Measurements from ENCODE around the gene WDFY3. TPM values are rescaled to one million over a fixed set of nuclear protein-coding genes. Genes with fewer than 3 reads are reported as not detected.
A peak's percentile ranks its signal among the peaks of the same experiment; 100 is the strongest.

The WDFY3 gene
- total and polyA plus RNA-seq, 2 experiments from 2014 or later, result 3.1 to 45.6 TPM

DNA sequence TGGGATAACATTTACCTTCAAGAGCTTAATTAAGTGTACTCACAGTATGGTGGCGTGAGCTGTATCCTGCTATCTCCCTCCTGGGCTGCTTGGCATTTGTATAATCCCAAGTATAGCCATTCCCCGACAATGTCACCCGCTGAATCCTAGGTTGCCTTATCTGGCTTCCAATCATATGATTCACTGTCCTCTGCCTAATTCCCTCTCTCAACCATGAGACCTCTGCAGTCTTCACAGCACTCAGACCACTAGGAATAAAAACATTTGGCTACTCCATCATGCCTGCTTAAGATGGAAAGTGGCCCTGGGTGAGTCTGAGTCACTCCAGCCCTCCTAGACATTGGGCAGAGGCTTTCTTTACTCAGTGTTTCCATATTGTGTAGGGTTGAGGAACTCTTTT, 28.9 kb upstream of the WDFY3 start:
- H3K9me2 ChIP-seq (ENCODE audit: insufficient read depth), result no peaks in the 10 kb centered on the region
- no peaks in the 10 kb centered on the region for H3F3A ChIP-seq (ENCODE audit: insufficient read depth)
- peak; percentile 5 for DNase-seq
- H3K4me2 ChIP-seq (ENCODE audit: unreplicated experiment), result no peak overlapping the region
- H3K36me3 ChIP-seq (ENCODE audit: low read depth), result no peaks in the 10 kb centered on the region
- H3K4me3 ChIP-seq, result no peak overlapping the region
- 79 to 85% methylated on average over 3 of the region's 3 CpGs for WGBS, 2 experiments (ENCODE audit: low coverage in 1 of 2, low lambda C conversion rate in 2 of 2, missing lambda C conversion rate in 2 of 2)
- no peak overlapping the region for H3K9ac ChIP-seq
- H4K20me1 ChIP-seq (ENCODE audit: insufficient read depth), result no peaks in the 10 kb centered on the region
- TF ChIP-seq EZH2 (IDR thresholded peaks at IDR 0.05; ENCODE audit: insufficient read depth, poor library complexity, severe bottlenecking) (no peak), EZH2phosphoT487 (IDR thresholded peaks at IDR 0.05; ENCODE audit: insufficient read depth, low read depth) (no peak)
- H3K79me2 ChIP-seq (ENCODE audit: insufficient read depth), result no peaks in the 10 kb centered on the region
- in situ Hi-C loops (cut with MboI), result no loop called here
- no peaks in the 10 kb centered on the region for H3K9me3 ChIP-seq (ENCODE audit: low read depth)
- H2AFZ ChIP-seq, result no peak overlapping the region
- no peaks in the 10 kb centered on the region for H3K4me1 ChIP-seq (ENCODE audit: insufficient read depth)
- H3K27ac ChIP-seq, result no peak overlapping the region
- no peaks in the 10 kb centered on the region for H3K27me3 ChIP-seq (replicated peaks; ENCODE audit: insufficient read depth)

DNA sequence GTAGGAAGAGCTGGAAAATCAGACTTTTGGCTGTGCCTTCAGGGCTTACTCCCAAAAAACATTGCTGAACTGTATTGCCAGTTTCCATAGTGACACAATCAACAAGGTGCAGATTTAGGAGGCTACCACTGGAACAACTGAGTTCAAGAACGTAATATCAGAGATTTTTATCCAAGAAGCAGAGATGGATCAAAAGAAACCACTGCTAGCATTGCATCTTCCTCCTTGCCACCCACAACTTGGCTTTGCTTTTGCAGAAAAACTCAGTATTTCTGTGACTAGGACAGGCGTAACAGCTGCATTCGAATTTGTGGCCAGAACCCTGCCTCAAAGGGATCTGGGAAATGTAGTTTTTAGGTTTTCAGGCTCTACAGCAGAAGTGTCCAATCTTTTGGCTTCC, 27.8 kb upstream of the WDFY3 start:
- in situ Hi-C loops (cut with MboI), result no loop called here
- H3K4me2 ChIP-seq (ENCODE audit: unreplicated experiment), result no peak overlapping the region
- WGBS, 2 experiments (ENCODE audit: low coverage in 1 of 2, low lambda C conversion rate in 2 of 2, missing lambda C conversion rate in 2 of 2), result 20 to 23% methylated on average over 3 of the region's 3 CpGs
- no peaks in the 10 kb centered on the region for H3K4me1 ChIP-seq (ENCODE audit: insufficient read depth)
- no peak overlapping the region for H2AFZ ChIP-seq
- H3K79me2 ChIP-seq (ENCODE audit: insufficient read depth), result no peaks in the 10 kb centered on the region
- H4K20me1 ChIP-seq (ENCODE audit: insufficient read depth), result no peaks in the 10 kb centered on the region
- no peaks in the 10 kb centered on the region for H3K9me3 ChIP-seq (ENCODE audit: low read depth)
- no peaks in the 10 kb centered on the region for H3K9me2 ChIP-seq (ENCODE audit: insufficient read depth)
- H3K27me3 ChIP-seq (replicated peaks; ENCODE audit: insufficient read depth), result no peaks in the 10 kb centered on the region
- no peak overlapping the region for H3K27ac ChIP-seq
- H3K4me3 ChIP-seq, result no peak overlapping the region
- peak; percentile 25 for DNase-seq
- no peaks in the 10 kb centered on the region for H3F3A ChIP-seq (ENCODE audit: insufficient read depth)
- TF ChIP-seq EZH2 (IDR thresholded peaks at IDR 0.05; ENCODE audit: insufficient read depth, poor library complexity, severe bottlenecking) (no peak), EZH2phosphoT487 (IDR thresholded peaks at IDR 0.05; ENCODE audit: insufficient read depth, low read depth) (no peak)
- H3K36me3 ChIP-seq (ENCODE audit: low read depth), result no peaks in the 10 kb centered on the region
- H3K9ac ChIP-seq, result no peak overlapping the region

DNA sequence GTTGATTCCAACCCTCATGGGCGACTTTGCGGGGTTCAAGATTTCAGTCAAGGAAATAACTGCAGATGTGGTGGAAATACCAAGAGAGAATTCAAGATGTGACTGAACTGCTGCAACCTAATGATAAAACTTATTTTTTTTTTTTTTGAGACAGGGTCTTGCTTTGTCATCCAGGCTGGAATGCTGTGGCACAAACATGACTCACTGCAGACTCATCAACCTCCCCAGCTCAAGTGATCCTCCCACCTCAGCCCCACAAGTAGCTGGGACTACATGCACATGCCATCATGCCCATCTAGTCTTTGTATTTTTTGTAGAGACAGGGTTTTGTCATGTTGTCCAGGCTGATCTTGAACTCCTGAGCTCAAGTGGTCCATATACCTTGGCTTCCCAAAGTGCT, 19.5 kb upstream of the WDFY3 start:
- H3K4me2 ChIP-seq (ENCODE audit: unreplicated experiment), result no peak overlapping the region
- H2AFZ ChIP-seq, result no peak overlapping the region
- H3K27ac ChIP-seq, result peak overlapping the region; percentile 19; the same call in 1 of the 2 replicates
- H3K4me1 ChIP-seq (ENCODE audit: insufficient read depth), result peaks cover 5% of the 10 kb centered on the region; the same call in 1 of the 2 replicates
- H3K9me2 ChIP-seq (ENCODE audit: insufficient read depth), result no peaks in the 10 kb centered on the region
- WGBS, 2 experiments (ENCODE audit: low coverage in 1 of 2, low lambda C conversion rate in 2 of 2, missing lambda C conversion rate in 2 of 2), result 79 to 93% methylated on average over 2 of the region's 2 CpGs
- H4K20me1 ChIP-seq (ENCODE audit: insufficient read depth), result no peaks in the 10 kb centered on the region
- H3K9me3 ChIP-seq (ENCODE audit: low read depth), result no peaks in the 10 kb centered on the region
- no peak overlapping the region for H3K9ac ChIP-seq
- DNase-seq, result peak; percentile 68
- TF ChIP-seq EZH2 (IDR thresholded peaks at IDR 0.05; ENCODE audit: insufficient read depth, poor library complexity, severe bottlenecking) (no peak), EZH2phosphoT487 (IDR thresholded peaks at IDR 0.05; ENCODE audit: insufficient read depth, low read depth) (no peak)
- no peaks in the 10 kb centered on the region; the same call in 1 of the 2 replicates for H3K36me3 ChIP-seq (ENCODE audit: low read depth)
- in situ Hi-C loops (cut with MboI), result no loop called here
- no peak overlapping the region for H3K4me3 ChIP-seq
- no peaks in the 10 kb centered on the region for H3K79me2 ChIP-seq (ENCODE audit: insufficient read depth)
- peaks cover 11% of the 10 kb centered on the region for H3F3A ChIP-seq (ENCODE audit: insufficient read depth)
- H3K27me3 ChIP-seq (replicated peaks; ENCODE audit: insufficient read depth), result no peaks in the 10 kb centered on the region

- Histone ChIP-seq H3K27me3 (replicated peaks; ENCODE audit: insufficient read depth) (no peaks in the 10 kb centered on the region), H3F3A (ENCODE audit: insufficient read depth) (no peaks in the 10 kb centered on the region), H4K20me1 (ENCODE audit: insufficient read depth) (no peaks in the 10 kb centered on the region), H3K79me2 (ENCODE audit: insufficient read depth) (no peaks in the 10 kb centered on the region), H3K4me2 (ENCODE audit: unreplicated experiment) (no peak overlapping the region), H2AFZ (no peak overlapping the region), H3K4me1 (ENCODE audit: insufficient read depth) (no peaks in the 10 kb centered on the region), H3K27ac (no peak overlapping the region), H3K4me3 (no peak overlapping the region), H3K9me2 (ENCODE audit: insufficient read depth) (no peaks in the 10 kb centered on the region), H3K9me3 (ENCODE audit: low read depth) (no peaks in the 10 kb centered on the region), H3K36me3 (ENCODE audit: low read depth) (no peaks in the 10 kb centered on the region), H3K9ac (no peak overlapping the region)
- in situ Hi-C loops (cut with MboI), result loop anchor here (10.0 kb wide), 1 partner anchor 233 kb away; no protein-coding TSS in a partner anchor
- TF ChIP-seq EZH2 (IDR thresholded peaks at IDR 0.05; ENCODE audit: insufficient read depth, poor library complexity, severe bottlenecking) (no peak), EZH2phosphoT487 (IDR thresholded peaks at IDR 0.05; ENCODE audit: insufficient read depth, low read depth) (no peak)
- no peak for DNase-seq
Observed at GRCh38 chr4:84977396-84977795, 10.9 kb upstream of the WDFY3 start.

DNA sequence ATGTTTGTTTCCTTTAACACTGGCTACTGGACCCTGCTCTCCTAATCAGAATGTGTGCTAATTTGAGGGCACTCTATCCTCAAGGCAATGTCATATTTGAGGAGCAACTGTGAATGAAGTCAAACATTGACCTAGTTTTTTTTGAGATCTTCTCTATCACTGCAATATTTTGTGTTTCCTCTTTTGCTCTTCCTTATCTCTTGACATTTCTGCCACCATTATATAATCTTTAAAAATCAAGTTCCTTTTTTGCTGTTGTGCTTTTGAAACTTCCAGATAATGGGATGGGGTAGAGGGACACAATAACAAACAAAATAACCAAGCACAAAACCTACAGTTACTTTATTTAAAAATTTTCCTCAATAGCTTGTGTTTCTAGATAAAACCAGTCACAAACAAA, 7.4 kb upstream of the WDFY3 start:
- H2AFZ ChIP-seq, result no peak overlapping the region
- in situ Hi-C loops (cut with MboI), result loop anchor here (10.0 kb wide), 1 partner anchor 229 kb away; no protein-coding TSS in a partner anchor
- no peak for DNase-seq

More for the DNA sequence above, 7.4 kb upstream of the WDFY3 start:
- H3K9me2 ChIP-seq (ENCODE audit: insufficient read depth), result no peaks in the 10 kb centered on the region
- TF ChIP-seq EZH2 (IDR thresholded peaks at IDR 0.05; ENCODE audit: insufficient read depth, poor library complexity, severe bottlenecking), result no peak
- TF ChIP-seq EZH2phosphoT487 (IDR thresholded peaks at IDR 0.05; ENCODE audit: insufficient read depth, low read depth), result no peak
- H3K36me3 ChIP-seq (ENCODE audit: low read depth), result no peaks in the 10 kb centered on the region
- no peak overlapping the region for H3K9ac ChIP-seq
- no peak overlapping the region for H3K4me3 ChIP-seq
- H3K9me3 ChIP-seq (ENCODE audit: low read depth), result no peaks in the 10 kb centered on the region
- H3K4me2 ChIP-seq (ENCODE audit: unreplicated experiment), result no peak overlapping the region
- no peaks in the 10 kb centered on the region for H3K27me3 ChIP-seq (replicated peaks; ENCODE audit: insufficient read depth)
- H4K20me1 ChIP-seq (ENCODE audit: insufficient read depth), result no peaks in the 10 kb centered on the region
- no peak overlapping the region for H3K27ac ChIP-seq
- H3K4me1 ChIP-seq (ENCODE audit: insufficient read depth), result peaks cover 5% of the 10 kb centered on the region; the same call in 1 of the 2 replicates
- no peaks in the 10 kb centered on the region for H3F3A ChIP-seq (ENCODE audit: insufficient read depth)
- H3K79me2 ChIP-seq (ENCODE audit: insufficient read depth), result no peaks in the 10 kb centered on the region

Data from GM23248 (cell line).